ENCODE results near the gene PRKG1. TPM values are rescaled to one million over a fixed set of nuclear protein-coding genes. Genes with fewer than 3 reads are reported as not detected.

The PRKG1 gene
- total RNA-seq, 4 donors from 2014 or later, result 24.0 to 89.1 (median 45.7) TPM

- Histone ChIP-seq H3K4me1 (no peaks in the 10 kb centered on the region), H3K36me3 (no peaks in the 10 kb centered on the region), H3K27me3 (no peaks in the 10 kb centered on the region), H3K9me3 (no peaks in the 10 kb centered on the region), H3K4me3 (no peak overlapping the region), H3K27ac (no peak overlapping the region)
- no peak for DNase-seq
- no peak for TF ChIP-seq POLR2A (IDR thresholded peaks at IDR 0.05)
- no peak for TF ChIP-seq CTCF (IDR thresholded peaks at IDR 0.05)
Measured at GRCh38 chr10:51168086-51168815, 94.0 kb downstream of the PRKG1 start.

DNA sequence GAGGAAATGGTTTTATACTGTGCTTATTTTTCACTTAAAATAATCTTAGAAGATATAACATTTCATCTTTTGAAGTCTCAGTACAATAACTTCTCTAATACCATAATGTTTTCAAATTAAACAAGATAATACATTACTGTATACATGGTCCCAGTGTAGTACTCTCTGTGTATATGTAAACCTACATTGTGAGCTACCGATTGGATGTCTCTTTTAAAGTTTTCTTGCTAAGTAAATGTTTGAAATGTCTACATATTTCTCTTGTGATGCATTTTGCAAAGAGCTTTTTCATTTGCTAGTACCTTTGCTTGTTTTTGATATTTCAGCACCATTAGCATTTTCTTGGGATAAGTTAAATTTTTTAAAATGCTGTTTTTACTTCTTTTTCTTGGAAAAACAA, 94.8 kb downstream of the PRKG1 start:
- no peaks in the 10 kb centered on the region for H3K27me3 ChIP-seq
- TF ChIP-seq POLR2A (IDR thresholded peaks at IDR 0.05), result no peak
- no peak for TF ChIP-seq CTCF (IDR thresholded peaks at IDR 0.05)
- no peak overlapping the region for H3K4me3 ChIP-seq
- no peak overlapping the region for H3K27ac ChIP-seq
- no peaks in the 10 kb centered on the region for H3K36me3 ChIP-seq
- no peak for DNase-seq
- H3K4me1 ChIP-seq, result no peaks in the 10 kb centered on the region
- no peaks in the 10 kb centered on the region for H3K9me3 ChIP-seq

DNA sequence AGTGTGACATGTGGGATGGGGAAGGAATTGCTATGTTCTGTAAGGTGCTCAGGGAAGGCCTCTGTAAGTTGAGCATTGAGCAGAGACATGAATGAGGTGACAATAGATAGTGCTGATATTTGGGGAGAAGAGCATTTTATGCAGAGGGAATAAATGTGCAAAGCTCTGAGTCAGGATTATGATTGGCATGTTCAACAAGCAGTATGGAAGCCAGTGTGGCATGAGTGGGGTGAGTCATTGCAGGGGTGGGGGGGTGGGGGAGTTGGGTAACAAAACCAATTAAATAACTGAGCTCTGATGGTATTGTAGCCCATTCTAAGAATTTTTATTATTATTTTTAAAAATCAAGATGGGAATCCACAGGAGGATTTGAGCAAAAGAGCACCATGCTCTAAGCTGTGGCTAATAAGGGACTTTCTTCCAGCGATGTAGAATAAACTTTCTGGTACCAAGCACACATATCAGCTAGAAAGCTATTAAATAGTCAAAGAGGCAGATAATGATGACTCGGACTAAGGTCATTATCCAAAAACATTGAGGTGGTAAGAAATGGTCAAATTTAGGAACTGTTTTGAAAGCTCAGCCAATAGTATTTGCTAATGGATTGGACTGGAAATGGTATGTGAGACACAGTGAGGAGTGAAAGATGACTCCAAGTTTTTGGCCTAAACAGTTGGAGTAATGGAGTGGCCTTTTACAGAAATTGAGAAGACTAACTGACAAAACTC, 96.4 kb downstream of the PRKG1 start:
- no peaks in the 10 kb centered on the region for H3K4me1 ChIP-seq
- no peaks in the 10 kb centered on the region for H3K27me3 ChIP-seq
- H3K4me3 ChIP-seq, result no peak overlapping the region
- no peak for TF ChIP-seq CTCF (IDR thresholded peaks at IDR 0.05)
- no peak for TF ChIP-seq POLR2A (IDR thresholded peaks at IDR 0.05)
- no peak for DNase-seq
- no peak overlapping the region for H3K27ac ChIP-seq
- H3K36me3 ChIP-seq, result no peaks in the 10 kb centered on the region
- H3K9me3 ChIP-seq, result no peaks in the 10 kb centered on the region

DNA sequence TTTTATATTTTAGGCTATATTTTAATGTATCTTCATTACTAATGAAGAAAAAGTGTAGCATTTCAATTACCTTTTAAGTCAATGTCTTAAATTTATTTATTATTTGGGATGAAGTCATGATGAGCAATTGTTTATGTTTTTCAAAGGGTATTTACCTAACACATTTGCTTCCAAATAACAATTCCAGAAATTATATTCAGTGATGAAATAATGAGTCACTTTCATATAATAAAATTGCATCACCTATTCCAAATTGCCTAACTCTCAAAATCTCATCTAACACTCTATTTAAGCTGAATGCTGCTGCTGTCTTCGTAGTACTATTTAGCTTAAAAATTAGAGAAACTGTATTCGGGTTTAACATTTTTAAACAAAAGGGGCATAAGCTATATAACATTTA, 97.7 kb downstream of the PRKG1 start:
- H3K27ac ChIP-seq, result no peak overlapping the region
- TF ChIP-seq CTCF (IDR thresholded peaks at IDR 0.05) (no peak), POLR2A (IDR thresholded peaks at IDR 0.05) (no peak)

DNA sequence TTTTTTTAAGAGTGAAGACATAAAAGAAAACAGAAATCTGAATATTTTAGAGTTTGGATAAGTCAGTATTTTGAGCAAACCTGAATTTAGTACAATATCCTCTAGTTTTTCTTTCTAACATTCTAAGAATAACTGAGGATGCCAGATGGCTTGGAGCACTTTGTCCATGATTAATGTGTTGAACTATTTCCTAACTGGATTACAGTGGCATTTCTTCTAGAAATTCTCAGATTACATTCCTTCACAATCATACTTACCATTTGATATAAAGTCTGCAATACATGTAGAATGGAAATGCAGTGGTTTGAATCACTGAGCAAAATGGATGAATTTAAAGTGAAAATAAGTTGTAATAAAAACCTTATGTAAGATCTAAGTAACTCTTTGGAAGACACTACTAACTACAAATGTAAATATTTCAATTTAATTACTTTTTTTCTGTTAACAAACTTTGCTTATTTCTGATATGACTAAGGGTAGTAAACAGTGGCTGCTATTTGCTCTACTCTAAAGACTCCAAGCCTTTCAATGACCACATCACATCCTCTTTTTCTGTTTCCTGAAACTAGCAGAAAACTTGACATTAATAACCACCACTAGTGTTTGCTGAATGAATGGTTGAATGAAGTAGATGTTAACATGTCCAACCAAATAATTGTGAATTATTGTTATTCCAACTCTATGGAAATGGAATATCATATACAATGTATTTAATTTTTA, 102.8 kb downstream of the PRKG1 start:
- Histone ChIP-seq H3K36me3 (no peaks in the 10 kb centered on the region), H3K4me1 (no peaks in the 10 kb centered on the region), H3K4me3 (no peak overlapping the region), H3K9me3 (no peaks in the 10 kb centered on the region), H3K27me3 (no peaks in the 10 kb centered on the region), H3K27ac (no peak overlapping the region)
- no peak for DNase-seq
- TF ChIP-seq POLR2A (IDR thresholded peaks at IDR 0.05), result no peak
- no peak for TF ChIP-seq CTCF (IDR thresholded peaks at IDR 0.05)

More for the DNA sequence above, 97.7 kb downstream of the PRKG1 start:
- Histone ChIP-seq H3K27me3 (no peaks in the 10 kb centered on the region), H3K4me1 (no peaks in the 10 kb centered on the region), H3K4me3 (no peak overlapping the region), H3K9me3 (no peaks in the 10 kb centered on the region), H3K36me3 (no peaks in the 10 kb centered on the region)
- no peak for DNase-seq

Data from Peyer's patch (tissue), 4 donors.